Bronchial smooth muscle cell (primary cell): Measurements from ENCODE around the gene MLANA. TPM values are rescaled to one million over a fixed set of nuclear protein-coding genes. Genes with fewer than 3 reads are reported as not detected.

ENCODE experiments used
- total RNA-seq: library from RNA; depleted of rRNA; stranded (reverse); fragments of >200 nt; gene quantifications from 2 replicates; pipeline ENCODE4 v1.2.1, GENCODE V29; 2014

MLANA gene
- not detected in 2 replicates for total RNA-seq

DNA sequence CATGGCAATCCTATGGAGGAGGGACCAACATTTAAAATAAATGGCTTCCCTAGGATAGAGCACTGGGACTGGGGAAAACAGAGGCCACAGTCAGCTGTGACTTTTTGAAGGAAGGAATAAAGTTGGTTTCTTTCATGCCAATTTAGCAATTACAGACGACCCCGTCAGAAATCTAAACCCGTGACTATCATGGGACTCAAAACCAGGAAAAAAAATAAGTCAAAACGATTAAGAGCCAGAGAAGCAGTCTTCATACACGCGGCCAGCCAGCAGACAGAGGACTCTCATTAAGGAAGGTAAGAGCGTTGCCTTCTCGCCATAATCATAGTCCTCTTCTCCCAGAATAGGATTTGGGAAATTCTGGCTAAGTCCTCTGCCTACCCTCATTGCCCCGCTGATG lies at the start of gene MLANA:
MLANA (plus strand) TSS at position 249 of the 400 bp plus-strand sequence. CDS start 1,586 bp downstream, outside the sequence.

Other genes starting within 250 kb of the MLANA start
- gene ERMP1, start 57.8 kb upstream of the MLANA start, total RNA-seq: 9.6 and 12.1 TPM in 2 replicates
- gene RANBP6, start 124.7 kb downstream of the MLANA start, total RNA-seq: 24.5 and 25.1 TPM in 2 replicates